GM19193 (cell line): ENCODE data around the gene ELAVL1.

Source experiments
- POLR2A ChIP-seq: IDR thresholded peaks from 4 replicates; pipeline ENCODE4 v1.6.1; 2011; ENCODE audit not compliant: insufficient read depth, insufficient read length; ENCODE audit errors: extremely low read depth

The ELAVL1 gene

DNA sequence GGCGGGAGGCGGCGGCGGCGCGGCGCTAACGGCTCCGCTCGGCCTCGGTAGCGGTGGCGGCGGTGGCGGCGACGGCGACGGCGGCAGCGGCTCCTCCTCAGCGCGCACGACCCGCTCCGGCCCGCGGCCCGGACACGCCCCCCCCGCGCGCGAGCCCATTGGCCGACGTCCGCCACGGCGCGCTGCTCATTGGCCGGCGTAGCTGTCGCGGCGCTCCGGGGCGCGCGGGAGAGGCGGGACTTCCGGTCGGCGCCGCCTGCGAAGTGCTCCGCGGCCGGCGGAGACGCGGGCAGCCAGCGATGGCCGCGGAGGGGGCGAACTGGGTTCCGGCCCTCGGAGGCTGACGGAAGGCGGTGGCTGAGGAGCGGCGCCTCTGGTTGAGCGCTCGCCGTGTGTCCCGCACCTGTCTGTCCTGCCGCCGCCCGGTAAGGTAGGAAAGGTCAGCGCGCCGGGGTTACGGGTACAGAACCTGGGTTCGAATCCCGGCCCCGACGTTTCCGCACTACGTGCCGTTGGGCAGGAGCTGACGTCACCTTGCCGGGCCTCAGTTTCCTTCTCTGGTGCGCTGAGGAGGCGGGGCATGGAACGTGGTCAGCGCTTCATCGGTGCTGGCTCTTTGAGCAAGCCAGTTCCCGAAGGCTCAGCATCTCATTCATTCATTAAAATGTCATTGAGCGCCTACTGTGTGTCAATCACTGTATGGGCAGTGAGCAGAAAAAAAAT is at the start of gene ELAVL1:
ELAVL1 (minus strand) TSS at position 108 of the 723 bp plus-strand sequence. CDS start 13,826 bp downstream, outside the sequence.
- TF ChIP-seq POLR2A = peak; percentile 86

DNA sequence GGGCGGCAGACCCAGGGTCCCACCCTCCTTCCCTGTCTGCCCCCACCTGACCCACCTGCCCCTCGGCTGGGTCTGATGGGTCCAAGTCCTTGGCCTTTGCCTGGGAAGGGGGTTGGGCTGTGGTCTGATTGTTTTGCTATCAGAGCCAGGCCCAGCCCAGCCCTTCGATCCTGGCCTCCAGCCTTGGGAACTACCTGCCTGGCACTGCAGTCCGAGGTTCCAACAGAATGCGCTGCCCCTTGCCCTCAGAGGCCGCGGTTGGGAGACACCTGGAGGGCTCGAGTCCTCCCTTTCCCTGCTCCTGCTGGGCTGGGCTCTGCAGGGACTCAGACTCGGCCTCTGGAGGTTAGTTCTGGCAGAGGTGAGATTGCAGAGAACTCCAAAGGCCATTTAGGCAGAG is 48.7 kb upstream of the ELAVL1 start:
- TF ChIP-seq POLR2A = no peak

DNA sequence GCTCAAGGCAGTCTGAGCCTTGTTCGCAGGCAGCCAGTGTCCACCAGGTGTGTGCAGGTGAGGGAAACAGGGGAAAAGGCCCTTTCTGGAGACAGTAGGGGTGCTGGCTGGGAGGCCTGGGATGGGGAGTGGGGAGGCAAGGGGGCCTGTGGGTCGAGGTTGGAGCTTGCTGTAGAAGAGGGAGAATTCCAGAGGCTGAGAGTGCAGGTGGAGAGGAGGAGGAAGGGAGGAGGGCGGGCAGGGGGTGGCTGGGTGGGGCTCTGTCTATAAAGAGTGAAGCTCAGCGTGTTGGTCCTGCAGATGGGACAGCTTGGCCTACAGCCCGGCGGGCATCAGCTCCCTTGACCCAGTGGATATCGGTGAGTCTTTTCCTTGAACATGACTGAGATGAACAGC is 47.0 kb upstream of the ELAVL1 start, which contains the start of gene CCL25:
CCL25 (plus strand) TSS at position 297 of the 396 bp plus-strand sequence. CDS start 290 bp downstream, outside the sequence.
- no peak for TF ChIP-seq POLR2A

DNA sequence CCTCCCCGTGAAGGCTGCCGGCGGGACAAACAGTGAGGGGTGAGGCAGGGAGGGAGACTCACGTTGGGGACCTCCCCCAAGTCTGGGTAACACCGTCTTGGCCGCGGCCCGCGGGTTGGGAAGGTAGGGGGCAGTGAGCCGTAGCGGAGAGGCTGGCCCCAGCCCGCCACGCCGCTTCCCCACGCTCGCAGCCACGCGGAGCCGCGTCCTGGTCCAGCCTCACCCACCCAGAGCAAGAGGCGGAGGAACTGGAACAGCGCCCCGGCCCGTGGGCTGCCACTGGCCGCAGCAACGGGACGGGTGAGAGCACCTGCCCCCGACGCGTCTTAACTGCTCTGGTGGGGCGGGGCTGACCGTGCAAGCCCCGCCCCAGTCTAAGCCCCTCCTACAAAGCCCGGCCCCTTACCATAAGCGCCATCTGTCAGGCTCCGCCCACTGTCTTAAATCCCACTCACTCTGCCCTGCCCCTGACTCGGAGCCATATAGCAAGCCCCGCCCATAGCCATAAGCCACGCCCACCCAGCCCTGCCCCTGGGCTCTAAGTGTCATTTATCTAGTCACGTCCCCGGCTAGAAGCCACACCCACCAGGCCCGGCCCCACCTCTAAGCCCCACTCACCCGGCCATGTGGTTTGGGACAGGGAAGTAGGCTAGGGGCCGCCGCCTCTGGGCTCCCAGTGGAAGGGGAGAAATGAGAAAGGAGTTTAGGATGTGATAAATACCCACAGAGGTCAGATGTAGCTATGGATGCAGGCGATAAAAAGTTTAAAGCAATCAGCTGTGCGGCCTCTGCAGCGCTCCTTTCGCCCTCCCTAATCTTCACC is 45.0 kb upstream of the ELAVL1 start:
- peak; percentile 62 for TF ChIP-seq POLR2A

DNA sequence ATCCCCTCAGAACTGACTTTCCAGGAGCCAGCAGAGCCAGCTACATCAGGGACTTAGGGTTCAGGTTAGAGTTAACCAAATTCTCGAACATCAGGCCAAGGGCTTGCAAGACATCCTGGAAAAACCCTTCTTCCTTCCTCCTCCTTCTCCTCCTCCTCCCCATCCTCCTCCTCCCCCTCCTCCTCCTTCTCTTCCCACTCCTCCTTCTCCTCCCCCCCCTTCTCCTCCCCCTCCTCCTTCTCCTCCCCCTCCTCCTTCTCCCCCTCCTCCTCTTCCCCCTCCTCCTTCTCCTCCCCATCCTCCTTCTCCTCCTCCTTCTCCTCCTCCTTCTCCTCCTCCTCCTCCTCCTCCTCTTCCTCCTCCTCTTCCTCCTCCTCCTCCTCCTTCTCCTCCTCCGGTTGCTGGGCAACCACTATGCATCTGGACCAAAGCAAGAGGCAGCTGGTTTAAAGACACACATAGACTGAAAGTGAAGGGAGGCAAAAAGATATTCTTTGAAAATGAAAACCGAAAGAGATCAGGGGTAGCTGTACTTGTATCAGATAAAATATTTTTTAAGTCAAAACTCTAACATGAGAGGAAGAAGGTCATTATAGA is 41.2 kb upstream of the ELAVL1 start:
- TF ChIP-seq POLR2A = no peak

DNA sequence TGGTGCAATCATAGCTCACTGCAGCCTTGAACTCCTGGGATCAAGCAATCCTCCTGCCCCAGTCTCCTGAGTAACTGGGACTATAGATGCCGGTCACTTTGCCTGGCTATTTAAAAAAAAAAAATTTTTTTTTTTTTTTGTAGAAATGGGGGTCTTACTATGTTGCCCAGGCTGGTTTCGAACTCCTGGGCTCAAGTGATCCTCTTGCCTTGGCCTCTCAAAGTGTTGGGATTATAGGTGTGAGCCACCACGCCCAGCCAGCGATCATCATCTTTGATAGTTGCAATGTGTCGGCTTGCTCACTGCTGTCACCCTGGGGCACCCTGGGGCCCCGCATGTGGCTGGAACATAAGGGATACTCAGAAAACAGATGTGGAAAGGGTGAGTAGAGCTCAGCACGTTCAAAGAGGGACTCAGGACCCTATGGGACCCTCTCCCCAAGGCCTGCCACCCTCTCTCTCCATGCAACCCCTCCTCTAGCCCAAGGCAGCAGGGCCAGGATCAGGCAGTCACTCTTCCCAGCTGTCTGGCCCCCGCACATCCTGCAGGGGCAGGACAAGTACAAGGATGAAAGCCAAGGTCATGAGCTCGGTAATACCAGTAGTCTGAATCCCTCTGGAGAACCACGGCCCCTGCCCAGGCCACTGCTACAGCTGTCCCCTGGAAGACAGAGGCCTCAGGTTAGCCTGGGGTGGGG is 40.6 kb upstream of the ELAVL1 start:
- no peak for TF ChIP-seq POLR2A

DNA sequence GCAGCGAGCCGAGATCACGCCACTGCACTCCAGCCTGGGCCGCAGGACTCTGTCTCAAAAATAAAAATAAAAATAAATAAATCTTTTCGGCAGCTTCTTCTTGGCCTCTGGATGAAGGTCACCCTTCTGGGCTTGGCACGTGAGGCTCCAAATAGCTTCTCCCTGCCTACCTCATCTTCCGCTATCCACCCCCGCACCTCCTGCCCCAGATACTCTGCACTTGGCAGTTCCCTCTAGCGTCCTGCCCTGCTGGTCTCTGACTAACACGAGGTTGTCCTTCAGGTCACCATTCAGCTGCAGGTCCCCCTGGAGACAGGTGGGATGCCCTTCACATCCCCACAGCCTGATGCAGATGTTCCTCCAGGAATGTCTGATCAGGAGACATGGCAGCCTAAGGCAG is 38.6 kb upstream of the ELAVL1 start:
- no peak for TF ChIP-seq POLR2A

DNA sequence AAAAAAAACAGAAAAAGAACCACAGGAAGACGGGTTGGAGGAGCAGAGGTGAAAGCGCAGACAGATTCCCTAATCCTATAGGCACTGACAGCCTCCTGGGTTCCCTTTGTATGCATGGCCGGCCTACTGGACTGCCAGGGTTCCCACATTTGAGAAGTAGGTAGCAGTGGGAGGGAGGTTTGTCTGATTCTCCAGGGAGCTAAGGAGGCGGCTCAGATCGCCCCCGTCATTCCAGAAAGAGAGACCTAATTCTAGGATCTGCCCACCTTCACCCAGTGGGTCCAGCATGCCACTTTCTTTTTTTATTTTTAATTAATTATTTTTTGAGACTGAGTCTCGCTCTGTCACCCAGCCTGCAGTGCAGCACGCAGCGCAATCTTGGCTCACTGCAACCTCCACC is 37.5 kb upstream of the ELAVL1 start:
- no peak for TF ChIP-seq POLR2A

DNA sequence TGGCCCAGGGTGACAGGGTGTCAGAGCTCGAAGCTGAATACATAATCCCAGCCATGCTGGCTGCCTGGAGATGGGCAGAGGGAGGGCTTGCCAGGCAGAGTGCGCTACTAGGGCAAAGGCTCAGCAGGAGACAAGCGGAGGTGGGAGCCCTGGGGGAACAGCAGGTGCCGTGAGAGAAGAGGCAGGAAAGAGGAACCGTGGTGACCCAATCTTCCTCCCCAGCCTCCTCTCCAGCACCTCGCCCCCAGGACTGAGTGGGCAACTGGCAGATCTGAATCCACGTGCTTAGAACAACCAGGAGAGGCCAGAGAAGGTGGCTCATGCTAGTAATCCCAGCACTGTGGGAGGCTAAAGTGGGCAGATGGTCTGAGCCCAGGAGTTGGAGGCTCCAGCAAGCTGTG is 36.1 kb upstream of the ELAVL1 start:
- no peak for TF ChIP-seq POLR2A

DNA sequence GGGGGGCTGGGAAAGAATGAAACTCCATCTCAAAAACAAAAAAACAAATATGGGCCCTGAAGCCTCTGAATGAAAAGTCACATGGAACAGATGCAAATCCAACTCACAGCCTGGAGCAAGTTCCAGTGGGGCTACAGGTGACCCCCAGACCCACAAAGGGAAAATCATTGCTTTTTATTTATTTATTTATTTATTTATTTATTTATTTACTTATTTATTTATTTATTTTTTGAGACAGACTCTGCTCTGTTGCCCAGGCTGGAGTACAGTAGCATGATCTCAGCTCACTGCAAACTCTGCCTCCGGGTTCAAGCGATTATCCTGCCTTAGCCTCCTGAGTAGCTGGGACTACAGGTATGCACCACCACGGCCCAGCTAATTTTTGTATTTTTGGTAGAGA is 33.8 kb upstream of the ELAVL1 start:
- no peak for TF ChIP-seq POLR2A

DNA sequence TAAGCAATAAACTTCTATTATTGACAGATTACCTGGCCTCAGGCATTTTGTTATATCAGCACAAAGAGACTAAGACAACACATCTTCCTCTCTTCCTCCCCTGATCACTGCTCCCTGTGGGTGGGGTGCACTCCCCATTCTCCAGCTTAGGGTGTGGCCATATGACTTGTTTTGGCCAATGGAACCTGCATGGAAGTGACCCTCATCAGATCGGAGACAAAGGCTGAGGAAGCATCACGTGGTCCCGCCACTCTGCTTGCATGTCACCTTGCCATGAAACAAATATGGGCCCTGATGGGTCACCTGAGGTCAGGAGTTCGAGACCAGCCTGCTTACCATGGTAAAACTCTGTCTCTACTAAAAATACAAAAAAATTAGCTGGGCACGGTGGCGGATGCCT is 33.4 kb upstream of the ELAVL1 start:
- TF ChIP-seq POLR2A = no peak

DNA sequence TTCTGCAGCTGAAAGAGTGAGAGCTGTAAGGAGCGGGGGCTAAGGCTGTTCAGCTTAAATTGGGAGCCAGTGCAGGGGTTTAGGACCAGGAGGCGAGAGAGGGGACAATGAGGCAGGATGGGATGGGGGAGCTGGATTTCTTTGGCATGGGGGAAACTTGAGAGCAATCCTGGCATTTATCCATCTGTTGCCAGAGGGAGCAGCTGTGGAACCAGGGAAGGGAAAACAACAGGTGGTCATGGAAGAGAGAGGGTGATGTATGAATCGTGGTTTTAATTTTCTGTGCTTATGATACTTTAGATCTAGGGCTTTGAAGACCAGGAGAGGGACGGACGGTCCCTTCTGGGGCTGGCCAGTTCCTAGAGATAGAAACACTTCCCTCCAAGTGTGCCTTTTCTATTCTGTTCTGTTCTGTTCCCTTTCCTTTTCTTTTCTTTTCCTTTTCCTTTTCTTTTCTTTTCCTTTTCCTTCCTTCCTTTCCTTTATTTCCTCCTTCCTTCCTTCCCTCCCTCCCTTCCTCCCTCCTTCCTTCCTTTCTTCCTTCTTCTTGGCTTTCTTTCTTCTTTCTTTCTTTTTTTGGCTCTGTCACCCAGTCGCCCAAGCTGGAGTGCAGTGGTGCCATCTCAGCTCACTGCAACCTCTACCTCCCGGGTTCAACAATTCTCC is 31.1 kb upstream of the ELAVL1 start:
- TF ChIP-seq POLR2A = no peak

DNA sequence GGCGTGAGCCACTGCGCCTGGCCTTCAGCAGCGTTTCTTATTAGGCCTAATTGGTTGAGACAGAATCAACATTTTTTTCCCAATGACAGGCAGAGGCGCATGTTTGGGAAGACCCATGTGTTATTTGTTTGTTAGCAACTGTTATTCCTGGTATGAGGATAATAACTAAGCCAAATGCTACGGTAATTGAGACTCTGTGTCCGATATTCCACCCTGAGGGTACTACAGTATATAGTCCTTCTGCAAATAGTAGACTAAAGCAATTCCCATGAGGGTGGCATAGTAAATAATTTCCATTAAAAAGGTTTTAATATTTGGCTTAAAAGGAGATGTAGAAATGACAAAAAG is 28.7 kb upstream of the ELAVL1 start:
- TF ChIP-seq POLR2A = no peak

DNA sequence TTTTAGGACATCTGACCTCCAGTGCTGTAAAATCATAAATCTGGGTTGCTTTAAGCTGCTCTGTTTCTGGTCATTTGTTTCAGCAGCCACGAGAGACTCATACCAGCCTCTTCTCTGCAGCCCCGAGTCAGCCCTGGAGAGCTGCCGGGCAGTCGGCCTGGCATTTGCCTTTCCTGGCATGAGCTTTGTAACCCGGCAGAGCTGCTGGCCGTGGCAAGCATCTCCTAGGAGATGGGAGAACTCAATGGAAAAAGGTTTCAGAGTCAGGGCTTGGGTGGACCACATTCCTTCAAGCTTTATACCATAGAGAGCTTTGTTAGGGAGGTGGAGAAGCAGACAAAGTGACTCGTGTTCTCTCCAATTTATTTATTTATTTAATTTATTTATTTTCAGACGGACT is 25.5 kb upstream of the ELAVL1 start:
- TF ChIP-seq POLR2A = no peak

DNA sequence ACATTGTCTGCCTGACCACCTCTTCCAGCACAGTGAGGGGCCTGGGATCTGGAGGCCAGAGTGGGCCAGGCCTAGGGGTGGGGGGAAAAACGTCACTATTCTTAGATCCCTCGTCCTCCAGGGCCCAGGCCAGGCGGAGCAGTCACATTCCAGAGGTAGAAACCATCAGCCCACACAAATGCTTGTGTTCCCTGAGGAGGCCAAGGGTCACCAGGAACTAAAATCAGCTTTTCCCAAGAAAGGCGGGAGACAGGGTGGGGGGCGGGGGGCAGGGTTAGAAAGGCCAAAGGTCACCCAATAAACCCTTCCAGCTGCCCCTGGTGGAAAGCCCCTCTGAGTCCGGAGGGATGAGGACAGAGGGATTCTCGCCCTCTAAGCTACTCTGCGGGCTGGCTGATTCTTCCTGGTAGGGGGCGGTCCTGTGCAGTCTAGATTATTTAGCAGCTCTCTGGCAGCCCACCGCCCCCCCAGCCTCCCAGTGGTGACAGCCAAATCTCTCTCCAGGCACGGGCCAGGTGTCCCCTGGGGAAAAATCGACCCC is 23.6 kb upstream of the ELAVL1 start:
- no peak for TF ChIP-seq POLR2A

DNA sequence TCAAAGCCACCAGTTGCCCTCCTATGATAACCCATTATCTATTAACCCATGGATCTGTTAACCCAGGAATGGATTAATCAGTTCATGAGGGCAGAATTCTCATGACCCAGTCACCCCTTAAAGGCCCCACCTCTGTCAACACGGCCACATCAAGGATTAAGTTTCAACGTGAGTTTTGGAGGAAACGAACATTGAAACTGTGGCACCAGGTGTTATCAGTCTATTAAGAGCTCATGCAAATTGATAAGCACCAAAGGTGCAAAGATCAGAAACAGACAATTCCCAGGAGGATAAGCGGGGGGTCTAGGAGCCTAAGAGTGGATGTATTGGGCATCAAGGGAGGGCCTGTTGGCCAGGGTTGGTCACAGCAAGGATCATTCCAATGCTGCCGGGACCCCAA is 19.9 kb upstream of the ELAVL1 start:
- TF ChIP-seq POLR2A = no peak
